A673 (cell line): ENCODE data around the gene VSIG1. TPM values are rescaled to one million over a fixed set of nuclear protein-coding genes. Genes with fewer than 3 reads are reported as not detected.

ENCODE experiments used
- BruUV-seq: library from RNA; stranded (reverse); fragments of 400-500 nt; replicated peaks from 2 replicates; lab custom pipeline; 2021; lab: Mats Ljungman, UMichigan
- CTCF ChIA-PET: fragments of 300-600 bp; sonication (Branson Sonifier 250); formaldehyde crosslinking; loops from one replicate; lab custom pipeline; 2022; ENCODE audit warnings: antibody characterized with exemption; lab: Charles Lee
- POLR2A ChIA-PET: fragments of 300-600 bp; sonication (Branson Sonifier 250); formaldehyde crosslinking; loops from one replicate; lab custom pipeline; 2022; ENCODE audit warnings: antibody characterized with exemption; ENCODE audit not compliant: low non-redundant PET; lab: Charles Lee
- DNase-seq: peaks from one replicate; pipeline ENCODE4 v3.0.0-alpha.2; 2015; ENCODE audit warnings: low spot score
- H3K27ac ChIP-seq: fragments of 200-600 bp; sonication (generic); 2 replicates; pipeline ENCODE4 v1.5.1; 2016; ENCODE audit warnings: mixed run types, low read depth, mild to moderate bottlenecking, mixed read lengths, antibody characterized with exemption, low read length; ENCODE audit not compliant: poor library complexity, severe bottlenecking
- H3K27me3 ChIP-seq: fragments of 200-600 bp; sonication (generic); replicated peaks from 2 replicates; pipeline ENCODE4 v1.6.1; 2017; ENCODE audit warnings: mixed run types, low read depth, mild to moderate bottlenecking, mixed read lengths, antibody characterized with exemption, low read length; ENCODE audit not compliant: insufficient read depth, poor library complexity
- H3K36me3 ChIP-seq: fragments of 200-600 bp; sonication (generic); 2 replicates; pipeline ENCODE4 v1.6.1; 2016; ENCODE audit warnings: mixed run types, mild to moderate bottlenecking, mixed read lengths, antibody characterized with exemption, low read length; ENCODE audit not compliant: insufficient read depth, poor library complexity, severe bottlenecking
- H3K4me1 ChIP-seq: fragments of 200-600 bp; sonication (generic); 2 replicates; pipeline ENCODE4 v1.6.1; 2017; ENCODE audit warnings: mixed run types, mild to moderate bottlenecking, mixed read lengths, antibody characterized with exemption, low read length; ENCODE audit not compliant: insufficient read depth, poor library complexity, severe bottlenecking
- H3K4me3 ChIP-seq: fragments of 200-600 bp; sonication (generic); 2 replicates; pipeline ENCODE4 v1.5.1; 2016; ENCODE audit warnings: low read depth, mixed run types, mild to moderate bottlenecking, mixed read lengths, low read length; ENCODE audit not compliant: poor library complexity, severe bottlenecking
- H3K9me3 ChIP-seq: fragments of 200-600 bp; sonication (generic); 2 replicates; pipeline ENCODE4 v1.6.1; 2016; ENCODE audit warnings: mixed run types, low read depth, mild to moderate bottlenecking, mixed read lengths, antibody characterized with exemption, low read length; ENCODE audit not compliant: poor library complexity, severe bottlenecking
- CTCF ChIP-seq: fragments of 300-800, 200-600 bp; sonication (generic); conservative IDR thresholded peaks from 2 replicates; pipeline ENCODE4 v1.5.1; 2017; ENCODE audit warnings: low read depth, mild to moderate bottlenecking, antibody characterized with exemption, low read length, moderate library complexity, mixed read lengths
- EZH2 ChIP-seq: fragments of 200-600 bp; sonication (generic); IDR thresholded peaks from 2 replicates; pipeline ENCODE4 v1.6.1; 2017; ENCODE audit warnings: borderline replicate concordance, low read depth, mild to moderate bottlenecking, mixed read lengths, antibody characterized with exemption, low read length; ENCODE audit not compliant: poor library complexity, severe bottlenecking
- intact Hi-C: fragments of 100-400 bp; cut with micrococcal nuclease; formaldehyde crosslinking; loops from one replicate; pipeline ENCODE4 v1.10.0; 2022; ENCODE audit not compliant: unreplicated experiment
- total RNA-seq: library from RNA; stranded (reverse); gene quantifications from 2 replicates; pipeline ENCODE4 v1.2.3, GENCODE V29; 2021

Gene VSIG1
- total RNA-seq, 1 experiment from 2014 or later: not detected

DNA sequence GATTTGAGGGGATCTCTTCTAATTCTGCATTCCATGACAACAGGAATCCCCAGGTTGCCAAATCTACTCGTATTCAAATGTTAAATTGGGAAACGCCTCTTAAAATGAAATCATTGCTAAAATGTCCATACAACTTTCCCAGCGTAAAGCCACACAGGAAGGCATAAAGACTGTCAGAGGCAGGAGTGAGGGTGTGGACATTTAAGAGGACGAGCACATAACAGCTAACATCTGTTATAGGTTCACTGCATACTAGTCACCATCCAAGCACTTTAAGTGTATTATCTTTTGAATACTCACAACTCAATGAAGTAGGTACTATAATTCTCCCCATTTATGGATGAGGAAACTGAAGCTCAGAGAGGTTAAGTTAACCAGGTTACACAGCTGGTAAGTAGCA is 82.3 kb downstream of the VSIG1 start:
- no peak for DNase-seq

More for the DNA sequence above, 82.3 kb downstream of the VSIG1 start:
- H3K4me1 ChIP-seq: no peaks in the 10 kb centered on the region
- no peaks in the 10 kb centered on the region for H3K9me3 ChIP-seq
- BruUV-seq: no TSS peak
- H3K27ac ChIP-seq: no peak overlapping the region
- H3K36me3 ChIP-seq: no peaks in the 10 kb centered on the region
- ChIA-PET POLR2A (no interaction called here), CTCF (no interaction called here)
- H3K27me3 ChIP-seq: no peaks in the 10 kb centered on the region
- no peak overlapping the region for H3K4me3 ChIP-seq
- intact Hi-C loops: no loop called here
- TF ChIP-seq EZH2 (no peak), CTCF (no peak)

Other genes with a start within 250 kb of the VSIG1 start
- 0.43 and 0.48 TPM in 2 replicates for gene MID2, start 219.2 kb upstream of the VSIG1 start, total RNA-seq
- gene TEX13B, start 62.7 kb upstream of the VSIG1 start, total RNA-seq: not detected in 2 replicates
- 49.6 and 52.0 TPM in 2 replicates for gene PSMD10, start 46.5 kb downstream of the VSIG1 start, total RNA-seq
- gene ATG4A, start 46.7 kb downstream of the VSIG1 start, total RNA-seq: 3.8 and 4.8 TPM in 2 replicates